IMR-90 (cell line): ENCODE measurements around the gene PYCARD. TPM values are rescaled to one million over a fixed set of nuclear protein-coding genes. Genes with fewer than 3 reads are reported as not detected.

Experiments
- ATAC-seq: fragments of 200-7000 bp; cut with Tn5 transposase; 2 replicates; pipeline ENCODE4 v1.9.1; 2020; ENCODE audit warnings: low read depth, mild to moderate bottlenecking, moderate library complexity
- BruUV-seq: library from RNA; stranded (reverse); fragments of 400-500 nt; replicated peaks from 2 replicates; lab custom pipeline; 2021; lab: Mats Ljungman, UMichigan
- CTCF ChIA-PET: fragments of 300-600 bp; formaldehyde crosslinking; extraction: SDS; loops from one replicate; lab custom pipeline; 2021; ENCODE audit warnings: antibody characterized with exemption; lab: Yijun Ruan, JAX
- POLR2A ChIA-PET: fragments of 300-600 bp; sonication (Branson Sonifier 250); formaldehyde crosslinking; loops from one replicate; lab custom pipeline; 2022; ENCODE audit warnings: antibody characterized with exemption; ENCODE audit not compliant: unreplicated experiment; lab: Charles Lee
- DNase-seq: peaks from one replicate; pipeline ENCODE4 v3.0.0; 2013
- H2AFZ ChIP-seq: replicated peaks from 2 replicates; pipeline ENCODE3; 2013; ENCODE audit warnings: low read length, mild to moderate bottlenecking; ENCODE audit not compliant: poor library complexity
- H2AK5ac ChIP-seq: 2 replicates; pipeline ENCODE4 v1.6.1; 2013; ENCODE audit warnings: low read depth, low read length, inconsistent platforms
- H2AK9ac ChIP-seq: replicated peaks from 2 replicates; pipeline ENCODE3; 2013; ENCODE audit warnings: mild to moderate bottlenecking, low read depth, low read length, moderate library complexity; ENCODE audit not compliant: poor library complexity
- H2BK120ac ChIP-seq: 2 replicates; pipeline ENCODE4 v1.6.1; 2013; ENCODE audit warnings: low read depth, low read length, inconsistent platforms
- H2BK15ac ChIP-seq: 3 replicates; pipeline ENCODE4 v1.6.1; 2013; ENCODE audit warnings: low read depth, low read length, inconsistent platforms
- H2BK20ac ChIP-seq: 2 replicates; pipeline ENCODE4 v1.6.1; 2013; ENCODE audit warnings: low read depth, mild to moderate bottlenecking, inconsistent platforms, low read length, moderate library complexity
- H2BK5ac ChIP-seq: 2 replicates; pipeline ENCODE4 v1.6.1; 2013; ENCODE audit warnings: mild to moderate bottlenecking, low read depth, low read length, inconsistent platforms; ENCODE audit not compliant: poor library complexity, severe bottlenecking
- H3K14ac ChIP-seq: replicated peaks from 2 replicates; pipeline ENCODE4 v1.6.1; 2013; ENCODE audit warnings: low read depth, low read length, inconsistent platforms
- H3K18ac ChIP-seq: 2 replicates; pipeline ENCODE4 v1.6.1; 2013; ENCODE audit warnings: low read depth, low read length, control low read depth
- H3K23ac ChIP-seq: 2 replicates; pipeline ENCODE4 v1.6.1; 2013; ENCODE audit warnings: low read depth, low read length, inconsistent platforms
- H3K27ac ChIP-seq: 2 replicates; pipeline ENCODE4 v1.5.1; 2013; ENCODE audit warnings: mild to moderate bottlenecking, control low read depth, low read length; ENCODE audit not compliant: insufficient read depth
- H3K27me3 ChIP-seq: 2 replicates; pipeline ENCODE4 v1.6.1; 2013; ENCODE audit warnings: low read length; ENCODE audit not compliant: control insufficient read depth, insufficient read depth
- H3K36me3 ChIP-seq: 2 replicates; pipeline ENCODE4 v1.6.1; 2013; ENCODE audit warnings: low read length, mixed read lengths; ENCODE audit not compliant: control insufficient read depth, insufficient read depth
- H3K4ac ChIP-seq: 2 replicates; pipeline ENCODE4 v1.6.1; 2013; ENCODE audit warnings: low read depth, low read length, inconsistent platforms
- H3K4me1 ChIP-seq: 2 replicates; pipeline ENCODE4 v1.6.1; 2013; ENCODE audit warnings: low read length, mixed read lengths; ENCODE audit not compliant: control insufficient read depth, insufficient read depth
- H3K4me2 ChIP-seq: 2 replicates; pipeline ENCODE4 v1.6.1; 2013; ENCODE audit warnings: low read depth, mild to moderate bottlenecking, control low read depth, low read length, moderate library complexity
- H3K4me3 ChIP-seq: 2 replicates; pipeline ENCODE4 v1.5.1; 2013; ENCODE audit warnings: low read depth, mild to moderate bottlenecking, control low read depth, low read length, moderate library complexity; ENCODE audit not compliant: insufficient read depth
- H3K56ac ChIP-seq: 2 replicates; pipeline ENCODE4 v1.6.1; 2013; ENCODE audit warnings: low read length, inconsistent platforms; ENCODE audit not compliant: insufficient read depth; ENCODE audit errors: extremely low read depth
- H3K79me1 ChIP-seq, 2 experiments: 2 replicates each; pipeline ENCODE4 v1.6.1; 2013; ENCODE audit warnings: low read length in 2 of 2, inconsistent platforms in 1 of 2, low read depth in 1 of 2
- H3K9ac ChIP-seq: 2 replicates; pipeline ENCODE4 v1.6.1; 2013; ENCODE audit warnings: low read depth, low read length, control low read depth
- H3K9me1 ChIP-seq: 2 replicates; pipeline ENCODE4 v1.6.1; 2013; ENCODE audit warnings: low read length, inconsistent platforms; ENCODE audit not compliant: insufficient read depth
- H3K9me3 ChIP-seq: 2 replicates; pipeline ENCODE4 v1.6.1; 2013; ENCODE audit warnings: low read length; ENCODE audit not compliant: control insufficient read depth, insufficient read depth
- H4K20me1 ChIP-seq: 2 replicates; pipeline ENCODE4 v1.6.1; 2013; ENCODE audit warnings: low read length, inconsistent platforms; ENCODE audit not compliant: insufficient read depth
- H4K5ac ChIP-seq: 2 replicates; pipeline ENCODE4 v1.6.1; 2013; ENCODE audit warnings: mild to moderate bottlenecking, low read depth, low read length, control low read depth
- H4K8ac ChIP-seq, 2 experiments: 2 replicates each; pipeline ENCODE4 v1.6.1; 2013; ENCODE audit warnings: low read depth in 2 of 2, low read length in 2 of 2, control low read depth in 1 of 2, inconsistent platforms in 1 of 2
- H4K91ac ChIP-seq: 2 replicates; pipeline ENCODE4 v1.6.1; 2013; ENCODE audit warnings: low read depth, low read length, inconsistent platforms; ENCODE audit not compliant: insufficient read depth
- BHLHE40 ChIP-seq: fragments of 150-350 bp; IDR thresholded peaks from 2 replicates; pipeline ENCODE4 v1.6.1; 2016; ENCODE audit warnings: mild to moderate bottlenecking, low read depth, low read length
- CEBPB ChIP-seq: IDR thresholded peaks from 2 replicates; pipeline ENCODE4 v1.6.1; 2012; ENCODE audit warnings: low read depth, low read length, improper control_type of control experiment
- CHD1 ChIP-seq: IDR thresholded peaks from 2 replicates; pipeline ENCODE4 v1.6.1; 2012; ENCODE audit warnings: low read depth, low read length, improper control_type of control experiment
- CTCF ChIP-seq: conservative IDR thresholded peaks from 2 replicates; pipeline ENCODE4 v1.5.1; 2012; ENCODE audit warnings: mild to moderate bottlenecking, low read depth, low read length, improper control_type of control experiment
- MAFK ChIP-seq: IDR thresholded peaks from 2 replicates; pipeline ENCODE4 v1.6.1; 2012; ENCODE audit warnings: low read depth, low read length, improper control_type of control experiment
- MAZ ChIP-seq: IDR thresholded peaks from 2 replicates; pipeline ENCODE4 v1.6.1; 2012; ENCODE audit warnings: low read depth, mild to moderate bottlenecking, low read length, improper control_type of control experiment, moderate library complexity, borderline replicate concordance
- MXI1 ChIP-seq: IDR thresholded peaks from 2 replicates; pipeline ENCODE4 v1.6.1; 2012; ENCODE audit warnings: low read depth, mild to moderate bottlenecking, low read length, moderate library complexity, borderline replicate concordance
- NFE2L2 ChIP-seq: fragments of 150-350 bp; IDR thresholded peaks from 2 replicates; pipeline ENCODE4 v1.6.1; 2016; ENCODE audit warnings: low read depth, mild to moderate bottlenecking, low read length
- POLR2A ChIP-seq: IDR thresholded peaks from 2 replicates; pipeline ENCODE4 v1.6.1; 2012; ENCODE audit warnings: mild to moderate bottlenecking, low read depth, low read length
- RAD21 ChIP-seq: IDR thresholded peaks from 2 replicates; pipeline ENCODE4 v1.6.1; 2012; ENCODE audit warnings: low read length, improper control_type of control experiment
- RCOR1 ChIP-seq: IDR thresholded peaks from 2 replicates; pipeline ENCODE4 v1.6.1; 2012; ENCODE audit warnings: mild to moderate bottlenecking, low read length, improper control_type of control experiment; ENCODE audit not compliant: insufficient replicate concordance
- SMC3 ChIP-seq: fragments of 150-350 bp; IDR thresholded peaks from 2 replicates; pipeline ENCODE4 v1.6.1; 2016; ENCODE audit warnings: low read depth, mild to moderate bottlenecking, antibody characterized with exemption, low read length, moderate library complexity
- USF2 ChIP-seq: fragments of 150-350 bp; IDR thresholded peaks from 2 replicates; pipeline ENCODE4 v1.6.1; 2017; ENCODE audit warnings: mild to moderate bottlenecking, antibody characterized with exemption, low read length, low read depth
- WGBS, 2 experiments: methylation state at CpG; one replicate each; pipeline versions ENCODE4 v1.1.5 to v1.1.7; 2013; ENCODE audit warnings: missing lambda C conversion rate in 2 of 2; ENCODE audit not compliant: insufficient read length in 1 of 2; ENCODE audit errors: extremely low coverage in 2 of 2; 5-methylcytosine and 5-hydroxymethylcytosine counted together
- dilution Hi-C: fragments of 300-500 bp; cut with HindIII; formaldehyde crosslinking; loops from one replicate; pipeline ENCODE4 v1.14.3; 2018; ENCODE audit warnings: low sequenced_read_pairs; ENCODE audit not compliant: unreplicated experiment
- in situ Hi-C: fragments of 300-500 bp; cut with MboI; formaldehyde crosslinking; loops from 3 replicates; pipeline ENCODE4 v1.14.3; 2019; ENCODE audit warnings: low sequenced_read_pairs, inconsistent platforms, mixed read lengths
- intact Hi-C: fragments of 100-400 bp; cut with micrococcal nuclease; formaldehyde crosslinking; loops from 2 replicates; pipeline ENCODE4 v1.10.0; 2022
- polyA plus RNA-seq, 3 experiments: library from polyadenylated mRNA; depleted of rRNA; stranded (reverse); fragments of >200 nt; gene quantifications; 2 replicates each; pipeline ENCODE4 v1.2.3, GENCODE V29; 2012; ENCODE audit warnings: low replicate concordance in 1 of 3
- total RNA-seq: library from RNA; depleted of rRNA; stranded (reverse); fragments of >200 nt; gene quantifications from 2 replicates; pipeline ENCODE4 v1.2.3, GENCODE V29; 2012

PYCARD gene
- total and polyA plus RNA-seq, 2 of the 4 experiments (the other 2 are of a cell fraction), result 10.2 to 20.5 TPM

GRCh38 chr16:31179747-31180459 lies 22.7 kb downstream of the PYCARD start, which contains the start of gene FUS:
Gene FUS (plus strand): TSS chr16:31180139. CDS start chr16:31180215, 76 bp downstream.
- H3K9ac ChIP-seq, result peak within 1 kb of the TSS; percentile 99
- peak within 1 kb of the TSS; percentile 100 for H3K14ac ChIP-seq
- H2BK20ac ChIP-seq, result peak within 1 kb of the TSS; percentile 99
- peak within 1 kb of the TSS; percentile 96 for H2BK5ac ChIP-seq
- H2AK9ac ChIP-seq, result peak within 1 kb of the TSS; percentile 99
- H3K4me1 ChIP-seq, result peaks cover 6% of the 10 kb centered on the region; the same call in 1 of the 2 replicates
- no peaks in the 10 kb centered on the region for H3K27me3 ChIP-seq
- H3K4me3 ChIP-seq, result peak within 1 kb of the TSS; percentile 69
- H3K4me2 ChIP-seq, result peak within 1 kb of the TSS; percentile 81
- ChIA-PET POLR2A (interaction anchor here (0.6 to 2.0 kb wide), 10 partner anchors 13 to 244 kb away, joined by 3 to 9 read pairs (median 4); no protein-coding TSS in a partner anchor), CTCF (interaction anchor here (0.6 kb wide), 1 partner anchor 164 kb away, joined by 3 read pairs; no protein-coding TSS in a partner anchor)
- peak within 1 kb of the TSS; percentile 97 for H3K27ac ChIP-seq
- H3K36me3 ChIP-seq, result peaks cover 29% of the 10 kb centered on the region
- no peaks in the 10 kb centered on the region for H3K9me3 ChIP-seq
- H4K5ac ChIP-seq, result peak within 1 kb of the TSS; percentile 74
- peak within 1 kb of the TSS; percentile 91 for H2AFZ ChIP-seq
- H3K79me1 ChIP-seq, result peaks cover 0 to 37% of the 10 kb centered on the region in 2 experiments; a peak in 2 of 4 replicates
- TF ChIP-seq CHD1 (peak; percentile 99; the same call in 1 of the 2 replicates), MAFK (no peak), BHLHE40 (peak; percentile 99), SMC3 (no peak), CTCF (no peak), CEBPB (no peak), RAD21 (no peak), USF2 (0 out of 2 replicates have a peak, but pooled peaks have one; percentile 25), POLR2A (peak; percentile 100), RCOR1 (peak; percentile 11), NFE2L2 (peak; percentile 35; the same call in 1 of the 2 replicates), MAZ (peak; percentile 81), MXI1 (peak; percentile 55; the same call in 1 of the 2 replicates)
- ATAC-seq, result peak; percentile 84
- peak within 1 kb of the TSS; percentile 100 for H2BK120ac ChIP-seq
- H2AK5ac ChIP-seq, result peak within 1 kb of the TSS; percentile 84
- H3K23ac ChIP-seq, result peak within 1 kb of the TSS; percentile 98
- intact Hi-C loops (loop anchor here (1.0 to 10.0 kb wide), 2 partner anchors 263 to 695 kb away; partner anchors contain the start of gene ZNF267), in situ Hi-C loops (no loop called here), dilution Hi-C loops (no loop called here)
- peak within 1 kb of the TSS; percentile 100 for H2BK15ac ChIP-seq
- WGBS, 2 experiments, result 0% methylated on average over 33 of the region's 69 CpGs; no CpG with 5 or more reads in 1 of the 2 experiments
- H3K18ac ChIP-seq, result peak within 1 kb of the TSS; percentile 91
- peaks cover 7% of the 10 kb centered on the region; the same call in 1 of the 2 replicates for H3K9me1 ChIP-seq
- H3K4ac ChIP-seq, result peak within 1 kb of the TSS; percentile 98
- H4K20me1 ChIP-seq, result peaks cover 53% of the 10 kb centered on the region
- BruUV-seq, result no TSS peak
- H4K8ac ChIP-seq, result peak within 1 kb of the TSS; percentile 54 to 99
- H3K56ac ChIP-seq, result peak within 1 kb of the TSS; percentile 99
- peak; percentile 83 for DNase-seq
- peak within 1 kb of the TSS; percentile 97 for H4K91ac ChIP-seq
